HepG2 (cell line): Measurements from ENCODE around the gene GRAMD2A. TPM values are rescaled to one million over a fixed set of nuclear protein-coding genes. Genes with fewer than 3 reads are reported as not detected.
A peak's percentile ranks its signal among the peaks of the same experiment; 100 is the strongest.

ENCODE experiments used
- CREB1 ChIP-seq, 2 experiments: fragments of 450-650 bp in 1 of 2; IDR thresholded peaks; 2 replicates each; pipeline ENCODE4 v1.6.1; 2016 to 2017; ENCODE audit warnings: control low read depth in 1 of 2, mild to moderate bottlenecking in 1 of 2, missing compliant biosample characterization in 1 of 2, missing genetic modification characterization in 1 of 2
- FOSL1 ChIP-seq: sonication (generic); formaldehyde crosslinking; IDR thresholded peaks from 2 replicates; pipeline ENCODE4 v1.9.0; 2021; ENCODE audit warnings: missing genetic modification reagents, borderline replicate concordance
- HOXA9 ChIP-seq: sonication (generic); formaldehyde crosslinking; IDR thresholded peaks from 2 replicates; pipeline ENCODE4 v1.8.1; 2022; ENCODE audit warnings: missing genetic modification reagents, mild to moderate bottlenecking, moderate library complexity, borderline replicate concordance
- MAF1 ChIP-seq: sonication (generic); formaldehyde crosslinking; IDR thresholded peaks from 2 replicates; pipeline ENCODE4 v1.5.0; 2020; ENCODE audit warnings: missing genetic modification reagents, borderline replicate concordance
- MAFG ChIP-seq: sonication (generic); formaldehyde crosslinking; IDR thresholded peaks from 2 replicates; pipeline ENCODE4 v1.5.1; 2020; ENCODE audit warnings: mild to moderate bottlenecking, missing genetic modification reagents
- MBD4 ChIP-seq: IDR thresholded peaks from 2 replicates; pipeline ENCODE4 v1.6.1; 2012; ENCODE audit warnings: low read length, inconsistent platforms, borderline replicate concordance
- SMAD9 ChIP-seq: sonication (generic); formaldehyde crosslinking; IDR thresholded peaks from 2 replicates; pipeline ENCODE4 v1.5.1; 2020; ENCODE audit warnings: mild to moderate bottlenecking, missing genetic modification reagents
- SNRNP70 ChIP-seq: fragments of 200-400 bp; formaldehyde crosslinking; IDR thresholded peaks from 2 replicates; pipeline ENCODE4 v1.6.1; 2017; ENCODE audit warnings: mild to moderate bottlenecking, low read depth, low read length, moderate library complexity
- U2AF1 ChIP-seq: fragments of 200-400 bp; formaldehyde crosslinking; optimal IDR thresholded peaks from 2 replicates; pipeline ENCODE3; 2017; ENCODE audit warnings: mild to moderate bottlenecking, low read depth, low read length
- ZBTB7B ChIP-seq: sonication (generic); formaldehyde crosslinking; IDR thresholded peaks from 2 replicates; pipeline ENCODE4 v1.4.0; 2020; ENCODE audit warnings: missing genetic modification reagents
- ZNF230 ChIP-seq: sonication (generic); formaldehyde crosslinking; IDR thresholded peaks from 2 replicates; pipeline ENCODE4 v1.4.0; 2020; ENCODE audit warnings: mild to moderate bottlenecking, missing genetic modification reagents
- ZNF367 ChIP-seq: sonication (generic); formaldehyde crosslinking; IDR thresholded peaks from 2 replicates; pipeline ENCODE4 v1.4.0; 2020; ENCODE audit warnings: missing genetic modification reagents, borderline replicate concordance
- ZNF615 ChIP-seq: sonication (generic); formaldehyde crosslinking; IDR thresholded peaks from 2 replicates; pipeline ENCODE4 v1.5.0; 2020; ENCODE audit warnings: mild to moderate bottlenecking, missing genetic modification reagents, borderline replicate concordance
- ZNF644 ChIP-seq: IDR thresholded peaks from 2 replicates; pipeline ENCODE4 v1.6.1; 2016; ENCODE audit warnings: low read depth
- ZNF670 ChIP-seq: sonication (generic); formaldehyde crosslinking; IDR thresholded peaks from 2 replicates; pipeline ENCODE4 v1.8.0; 2022; ENCODE audit warnings: mild to moderate bottlenecking, missing genetic modification reagents, borderline replicate concordance
- ZNF780A ChIP-seq: sonication (generic); formaldehyde crosslinking; IDR thresholded peaks from 2 replicates; pipeline ENCODE4 v1.8.0; 2022; ENCODE audit warnings: mild to moderate bottlenecking, missing genetic modification reagents, moderate library complexity
- polyA plus RNA-seq, 8 experiments: library from polyadenylated mRNA; depleted of rRNA in 3 of 8; stranded (reverse) in 7 of 8; unstranded in 1 of 8; fragments of >200 nt; fragmentation: Illumina TruSeq in 4 of 8; extraction: Trizol in 4 of 8; gene quantifications; 2 replicates each; pipeline versions ENCODE4 v1.2.1 to v1.2.3, GENCODE V29; 2011 to 2016; ENCODE audit warnings: low read depth in 4 of 8, missing spikeins in 1 of 8, mixed read lengths in 1 of 8; ENCODE audit not compliant: insufficient read depth in 1 of 8
- total RNA-seq, 5 experiments: library from RNA; depleted of rRNA; stranded (reverse); fragments of >200 nt; fragmentation: Illumina TruSeq; extraction: Trizol; gene quantifications; 2 replicates each; pipeline ENCODE4 v1.2.3, GENCODE V29; 2016; ENCODE audit warnings: low read depth in 1 of 5
- TF ChIP-seq, protein P1 (sequence below), 2 experiments: sonication (generic) in 1 of 2; formaldehyde crosslinking in 1 of 2; IDR thresholded peaks; 2 replicates each; pipeline versions ENCODE4 v1.6.1 to v1.9.0; 2014 to 2022; ENCODE audit warnings: antibody characterized with exemption in 1 of 2, borderline replicate concordance in 1 of 2, inconsistent platforms in 1 of 2, low read depth in 1 of 2, missing genetic modification reagents in 1 of 2
- TF ChIP-seq, protein P2 (sequence below): IDR thresholded peaks from 2 replicates; pipeline ENCODE4 v1.6.1; 2018; ENCODE audit warnings: missing genetic modification reagents, mild to moderate bottlenecking, missing compliant biosample characterization
- TF ChIP-seq, protein P3 (sequence below): sonication (generic); formaldehyde crosslinking; IDR thresholded peaks from 2 replicates; pipeline ENCODE4 v1.8.0; 2022; ENCODE audit warnings: low read depth, missing genetic modification reagents

The GRAMD2A gene
- total and polyA plus RNA-seq, 2 of the 13 experiments (the other 11 are each of a cell fraction or from before 2014, with no cell fraction given), result 0.04 TPM; not detected in 1

DNA sequence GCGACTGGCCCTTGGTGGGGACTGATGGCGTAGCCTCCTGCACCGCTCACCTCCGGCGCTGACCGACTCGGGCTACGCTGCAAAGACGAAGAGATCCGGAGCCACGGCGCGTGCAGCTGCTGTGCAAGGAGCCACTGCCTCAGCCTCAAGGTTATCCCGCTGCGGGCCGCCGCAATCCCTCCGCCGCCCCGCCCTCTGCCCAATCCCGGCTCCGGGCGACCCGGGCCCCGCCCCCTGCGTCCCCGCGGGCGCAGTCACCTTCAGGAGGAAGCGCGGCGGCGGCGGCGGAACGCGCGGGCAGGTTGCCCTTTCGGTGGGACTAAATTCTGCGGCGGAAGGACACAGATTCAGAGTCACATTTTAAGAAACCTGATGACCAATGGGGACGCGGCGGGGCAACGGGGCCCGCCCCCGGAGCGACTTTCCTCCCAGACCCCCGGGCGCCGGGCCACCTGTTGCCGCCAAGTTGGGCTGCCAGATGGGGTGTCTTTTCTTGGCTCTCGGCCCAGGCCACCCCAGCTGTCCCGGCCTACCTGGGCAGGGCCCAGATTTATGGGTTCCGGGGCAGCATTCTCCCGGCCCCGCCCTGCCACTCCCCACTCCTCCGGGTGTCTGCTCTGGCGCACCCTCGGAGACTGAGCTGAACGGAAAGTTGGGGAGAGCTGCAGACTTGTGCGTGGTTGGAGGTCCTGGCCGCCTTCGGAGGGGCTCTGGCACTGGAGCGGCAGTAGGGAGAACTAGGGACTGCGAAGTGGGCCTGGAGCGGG is 33.7 kb upstream of the GRAMD2A start, which contains the start of gene PKM (continued):
- TF ChIP-seq, protein P1, sequence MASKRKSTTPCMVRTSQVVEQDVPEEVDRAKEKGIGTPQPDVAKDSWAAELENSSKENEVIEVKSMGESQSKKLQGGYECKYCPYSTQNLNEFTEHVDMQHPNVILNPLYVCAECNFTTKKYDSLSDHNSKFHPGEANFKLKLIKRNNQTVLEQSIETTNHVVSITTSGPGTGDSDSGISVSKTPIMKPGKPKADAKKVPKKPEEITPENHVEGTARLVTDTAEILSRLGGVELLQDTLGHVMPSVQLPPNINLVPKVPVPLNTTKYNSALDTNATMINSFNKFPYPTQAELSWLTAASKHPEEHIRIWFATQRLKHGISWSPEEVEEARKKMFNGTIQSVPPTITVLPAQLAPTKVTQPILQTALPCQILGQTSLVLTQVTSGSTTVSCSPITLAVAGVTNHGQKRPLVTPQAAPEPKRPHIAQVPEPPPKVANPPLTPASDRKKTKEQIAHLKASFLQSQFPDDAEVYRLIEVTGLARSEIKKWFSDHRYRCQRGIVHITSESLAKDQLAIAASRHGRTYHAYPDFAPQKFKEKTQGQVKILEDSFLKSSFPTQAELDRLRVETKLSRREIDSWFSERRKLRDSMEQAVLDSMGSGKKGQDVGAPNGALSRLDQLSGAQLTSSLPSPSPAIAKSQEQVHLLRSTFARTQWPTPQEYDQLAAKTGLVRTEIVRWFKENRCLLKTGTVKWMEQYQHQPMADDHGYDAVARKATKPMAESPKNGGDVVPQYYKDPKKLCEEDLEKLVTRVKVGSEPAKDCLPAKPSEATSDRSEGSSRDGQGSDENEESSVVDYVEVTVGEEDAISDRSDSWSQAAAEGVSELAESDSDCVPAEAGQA (IDR thresholded peaks at IDR 0.05; ENCODE audit: low read depth), result peak; percentile 75
- TF ChIP-seq, protein P1 (CRISPR knock-in tag; IDR thresholded peaks at IDR 0.05; ENCODE audit: borderline replicate concordance), result no peak
- TF ChIP-seq ZNF615, result 0 out of 2 replicates have a peak, but pooled peaks have one; percentile 58
- TF ChIP-seq ZNF670 (CRISPR knock-in tag), result 0 out of 2 replicates have a peak, but pooled peaks have one; percentile 12
- peak; percentile 50; the same call in 1 of the 2 replicates for TF ChIP-seq ZNF230 (CRISPR knock-in tag)
- TF ChIP-seq ZNF780A (CRISPR knock-in tag), result 0 out of 2 replicates have a peak, but pooled peaks have one; percentile 71
- no peak for TF ChIP-seq ZNF367
- peak; percentile 70 for TF ChIP-seq CREB1 (IDR thresholded peaks at IDR 0.05)
- TF ChIP-seq CREB1 (CRISPR knock-in tag; IDR thresholded peaks at IDR 0.05), result peak; percentile 75
- TF ChIP-seq HOXA9 (CRISPR knock-in tag), result no peak
- TF ChIP-seq ZNF644 (CRISPR knock-in tag), result no peak
- no peak for TF ChIP-seq SMAD9 (CRISPR knock-in tag)
- peak; percentile 45; the same call in 1 of the 2 replicates for TF ChIP-seq MAF1 (CRISPR knock-in tag)
- TF ChIP-seq, protein P2, sequence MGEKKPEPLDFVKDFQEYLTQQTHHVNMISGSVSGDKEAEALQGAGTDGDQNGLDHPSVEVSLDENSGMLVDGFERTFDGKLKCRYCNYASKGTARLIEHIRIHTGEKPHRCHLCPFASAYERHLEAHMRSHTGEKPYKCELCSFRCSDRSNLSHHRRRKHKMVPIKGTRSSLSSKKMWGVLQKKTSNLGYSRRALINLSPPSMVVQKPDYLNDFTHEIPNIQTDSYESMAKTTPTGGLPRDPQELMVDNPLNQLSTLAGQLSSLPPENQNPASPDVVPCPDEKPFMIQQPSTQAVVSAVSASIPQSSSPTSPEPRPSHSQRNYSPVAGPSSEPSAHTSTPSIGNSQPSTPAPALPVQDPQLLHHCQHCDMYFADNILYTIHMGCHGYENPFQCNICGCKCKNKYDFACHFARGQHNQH (CRISPR knock-in tag), result no peak; the same call in none of the 2 replicates
- no peak for TF ChIP-seq U2AF1
- peak; percentile 69 for TF ChIP-seq ZBTB7B (CRISPR knock-in tag)
- no peak for TF ChIP-seq MAFG (CRISPR knock-in tag)
- no peak for TF ChIP-seq SNRNP70
- no peak for TF ChIP-seq MBD4
- no peak for TF ChIP-seq FOSL1
- TF ChIP-seq, protein P3, sequence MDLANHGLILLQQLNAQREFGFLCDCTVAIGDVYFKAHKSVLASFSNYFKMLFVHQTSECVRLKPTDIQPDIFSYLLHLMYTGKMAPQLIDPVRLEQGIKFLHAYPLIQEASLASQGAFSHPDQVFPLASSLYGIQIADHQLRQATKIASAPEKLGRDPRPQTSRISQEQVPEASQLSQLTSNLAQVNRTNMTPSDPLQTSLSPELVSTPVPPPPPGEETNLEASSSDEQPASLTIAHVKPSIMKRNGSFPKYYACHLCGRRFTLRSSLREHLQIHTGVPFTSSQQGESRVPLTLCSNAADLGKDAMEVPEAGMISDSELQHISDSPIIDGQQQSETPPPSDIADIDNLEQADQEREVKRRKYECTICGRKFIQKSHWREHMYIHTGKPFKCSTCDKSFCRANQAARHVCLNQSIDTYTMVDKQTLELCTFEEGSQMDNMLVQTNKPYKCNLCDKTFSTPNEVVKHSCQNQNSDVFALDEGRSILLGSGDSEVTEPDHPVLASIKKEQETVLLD (CRISPR knock-in tag), result peak; percentile 88
